ENCODE results near the gene C9orf152.

Gene C9orf152

DNA sequence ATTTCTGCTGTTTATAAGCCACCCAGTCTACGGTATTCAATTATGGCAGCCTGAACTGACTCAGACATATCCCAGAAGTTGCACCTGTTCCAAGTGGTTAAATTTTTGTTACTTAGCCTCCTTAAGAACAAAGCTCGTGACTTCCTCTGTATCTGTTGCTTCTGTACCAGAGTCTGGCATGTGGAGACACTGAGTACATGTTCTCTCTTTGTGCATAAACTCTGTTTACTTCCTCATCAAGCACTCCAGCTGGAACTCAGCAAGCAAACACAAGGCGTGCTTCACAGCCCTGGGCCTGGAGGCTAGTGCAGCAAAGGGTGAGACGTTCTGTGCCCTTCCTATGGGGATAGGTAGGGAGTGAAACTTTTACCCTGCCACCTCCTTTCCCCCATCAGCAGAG lies 19.0 kb downstream of the C9orf152 start:
- ATAC-seq (ENCODE audit: insufficient read depth, low read depth) (peak; percentile 86), DNase-seq (peak; percentile 52)
- H3K27me3 ChIP-seq (ENCODE audit: insufficient read depth, low read length, poor library complexity): no peaks in the 10 kb centered on the region
- no peaks in the 10 kb centered on the region for H3K79me2 ChIP-seq (ENCODE audit: insufficient read depth, low read length)
- peak overlapping the region; percentile 84 for H2AFZ ChIP-seq (ENCODE audit: low read depth, low read length)
- peak overlapping the region in 1 of 2 experiments; percentile 35; a peak in 1 of 4 replicates for H3K4me3 ChIP-seq (ENCODE audit: low read depth in 1 of 2, low read length in 2 of 2)
- H4K20me1 ChIP-seq (ENCODE audit: insufficient read depth, low read length): no peaks in the 10 kb centered on the region
- H3K4me2 ChIP-seq (ENCODE audit: insufficient read depth, low read length): peak overlapping the region; percentile 46
- H3K27ac ChIP-seq (ENCODE audit: low read length): peak overlapping the region; percentile 99
- TF ChIP-seq, protein P1, sequence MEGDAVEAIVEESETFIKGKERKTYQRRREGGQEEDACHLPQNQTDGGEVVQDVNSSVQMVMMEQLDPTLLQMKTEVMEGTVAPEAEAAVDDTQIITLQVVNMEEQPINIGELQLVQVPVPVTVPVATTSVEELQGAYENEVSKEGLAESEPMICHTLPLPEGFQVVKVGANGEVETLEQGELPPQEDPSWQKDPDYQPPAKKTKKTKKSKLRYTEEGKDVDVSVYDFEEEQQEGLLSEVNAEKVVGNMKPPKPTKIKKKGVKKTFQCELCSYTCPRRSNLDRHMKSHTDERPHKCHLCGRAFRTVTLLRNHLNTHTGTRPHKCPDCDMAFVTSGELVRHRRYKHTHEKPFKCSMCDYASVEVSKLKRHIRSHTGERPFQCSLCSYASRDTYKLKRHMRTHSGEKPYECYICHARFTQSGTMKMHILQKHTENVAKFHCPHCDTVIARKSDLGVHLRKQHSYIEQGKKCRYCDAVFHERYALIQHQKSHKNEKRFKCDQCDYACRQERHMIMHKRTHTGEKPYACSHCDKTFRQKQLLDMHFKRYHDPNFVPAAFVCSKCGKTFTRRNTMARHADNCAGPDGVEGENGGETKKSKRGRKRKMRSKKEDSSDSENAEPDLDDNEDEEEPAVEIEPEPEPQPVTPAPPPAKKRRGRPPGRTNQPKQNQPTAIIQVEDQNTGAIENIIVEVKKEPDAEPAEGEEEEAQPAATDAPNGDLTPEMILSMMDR (IDR thresholded peaks at IDR 0.05; ENCODE audit: borderline replicate concordance, extremely low read depth, low read length, poor library complexity, severe bottlenecking): no peak
- no peak for TF ChIP-seq EZH2 (IDR thresholded peaks at IDR 0.05; ENCODE audit: borderline replicate concordance, low read depth, low read length, severe bottlenecking)
- peak overlapping the region; percentile 49 for H3K9ac ChIP-seq (ENCODE audit: low read depth, low read length)
- no peaks in the 10 kb centered on the region for H3K36me3 ChIP-seq (ENCODE audit: insufficient read depth, low read length)
- H3K9me3 ChIP-seq (ENCODE audit: insufficient read depth, low read length, severe bottlenecking): no peaks in the 10 kb centered on the region
- H3K4me1 ChIP-seq (ENCODE audit: insufficient read depth, low read length): peaks cover 57% of the 10 kb centered on the region

GRCh38 chr9:110188101-110188500 lies 19.9 kb downstream of the C9orf152 start:
- no peak overlapping the region for H3K4me3 ChIP-seq (ENCODE audit: low read depth in 1 of 2, low read length in 2 of 2)
- H3K27ac ChIP-seq (ENCODE audit: low read length): peak overlapping the region; percentile 99
- H3K4me1 ChIP-seq (ENCODE audit: insufficient read depth, low read length): peaks cover 51% of the 10 kb centered on the region
- H3K36me3 ChIP-seq (ENCODE audit: insufficient read depth, low read length): no peaks in the 10 kb centered on the region
- no peak for ATAC-seq (ENCODE audit: insufficient read depth, low read depth)
- no peaks in the 10 kb centered on the region for H3K9me3 ChIP-seq (ENCODE audit: insufficient read depth, low read length, severe bottlenecking)
- H2AFZ ChIP-seq (ENCODE audit: low read depth, low read length): no peak overlapping the region; the same call in 1 of the 2 replicates
- H3K27me3 ChIP-seq (ENCODE audit: insufficient read depth, low read length, poor library complexity): no peaks in the 10 kb centered on the region
- H3K79me2 ChIP-seq (ENCODE audit: insufficient read depth, low read length): no peaks in the 10 kb centered on the region
- H3K4me2 ChIP-seq (ENCODE audit: insufficient read depth, low read length): no peak overlapping the region
- H3K9ac ChIP-seq (ENCODE audit: low read depth, low read length): no peak overlapping the region
- no peak for TF ChIP-seq EZH2 (IDR thresholded peaks at IDR 0.05; ENCODE audit: borderline replicate concordance, low read depth, low read length, severe bottlenecking)
- TF ChIP-seq, protein P1 (IDR thresholded peaks at IDR 0.05; ENCODE audit: borderline replicate concordance, extremely low read depth, low read length, poor library complexity, severe bottlenecking): no peak
- no peak for DNase-seq
- H4K20me1 ChIP-seq (ENCODE audit: insufficient read depth, low read length): no peaks in the 10 kb centered on the region

- Histone ChIP-seq H2AFZ (ENCODE audit: low read depth, low read length) (no peak overlapping the region), H3K4me2 (ENCODE audit: insufficient read depth, low read length) (no peak overlapping the region), H3K27ac (ENCODE audit: low read length) (peak overlapping the region; percentile 99; the same call in 1 of the 2 replicates), H3K9ac (ENCODE audit: low read depth, low read length) (no peak overlapping the region), H3K4me1 (ENCODE audit: insufficient read depth, low read length) (peaks cover 50% of the 10 kb centered on the region), H3K27me3 (ENCODE audit: insufficient read depth, low read length, poor library complexity) (no peaks in the 10 kb centered on the region), H4K20me1 (ENCODE audit: insufficient read depth, low read length) (no peaks in the 10 kb centered on the region), H3K79me2 (ENCODE audit: insufficient read depth, low read length) (no peaks in the 10 kb centered on the region), H3K36me3 (ENCODE audit: insufficient read depth, low read length) (no peaks in the 10 kb centered on the region), H3K4me3 (ENCODE audit: low read depth in 1 of 2, low read length in 2 of 2) (no peak overlapping the region), H3K9me3 (ENCODE audit: insufficient read depth, low read length, severe bottlenecking) (no peaks in the 10 kb centered on the region)
- TF ChIP-seq, protein P1 (IDR thresholded peaks at IDR 0.05; ENCODE audit: borderline replicate concordance, extremely low read depth, low read length, poor library complexity, severe bottlenecking): no peak
- no peak for TF ChIP-seq EZH2 (IDR thresholded peaks at IDR 0.05; ENCODE audit: borderline replicate concordance, low read depth, low read length, severe bottlenecking)
- no peak for DNase-seq
- no peak for ATAC-seq (ENCODE audit: insufficient read depth, low read depth)
Observed at GRCh38 chr9:110187126-110187525, 20.8 kb downstream of the C9orf152 start.

DNA sequence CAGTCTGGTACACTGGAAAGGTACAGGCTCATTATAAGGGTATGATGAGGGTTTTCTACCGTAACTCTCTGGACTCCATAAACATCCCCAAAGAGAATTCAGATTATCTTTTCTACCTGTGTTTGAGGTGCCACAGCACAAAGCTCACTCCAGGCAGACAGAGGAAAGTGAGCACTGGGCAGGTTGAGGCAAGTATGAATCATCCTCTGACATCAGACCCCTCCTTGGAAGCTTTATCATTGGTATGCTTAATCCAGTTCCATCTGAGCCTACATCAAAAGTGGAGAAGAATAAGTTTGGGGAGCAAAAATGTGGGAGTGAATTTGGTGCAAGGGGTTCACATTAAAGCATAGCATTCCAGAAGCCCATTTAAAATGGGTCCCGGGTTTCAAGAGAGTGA lies 21.7 kb downstream of the C9orf152 start:
- Histone ChIP-seq H3K9me3 (ENCODE audit: insufficient read depth, low read length, severe bottlenecking) (peaks cover 4% of the 10 kb centered on the region), H3K36me3 (ENCODE audit: insufficient read depth, low read length) (no peaks in the 10 kb centered on the region), H3K4me3 (ENCODE audit: low read depth in 1 of 2, low read length in 2 of 2) (no peak overlapping the region), H2AFZ (ENCODE audit: low read depth, low read length) (no peak overlapping the region), H3K9ac (ENCODE audit: low read depth, low read length) (no peak overlapping the region), H3K79me2 (ENCODE audit: insufficient read depth, low read length) (no peaks in the 10 kb centered on the region), H3K4me2 (ENCODE audit: insufficient read depth, low read length) (no peak overlapping the region), H3K4me1 (ENCODE audit: insufficient read depth, low read length) (peaks cover 43% of the 10 kb centered on the region), H3K27ac (ENCODE audit: low read length) (no peak overlapping the region), H4K20me1 (ENCODE audit: insufficient read depth, low read length) (no peaks in the 10 kb centered on the region), H3K27me3 (ENCODE audit: insufficient read depth, low read length, poor library complexity) (no peaks in the 10 kb centered on the region)
- TF ChIP-seq EZH2 (IDR thresholded peaks at IDR 0.05; ENCODE audit: borderline replicate concordance, low read depth, low read length, severe bottlenecking): no peak
- TF ChIP-seq, protein P1 (IDR thresholded peaks at IDR 0.05; ENCODE audit: borderline replicate concordance, extremely low read depth, low read length, poor library complexity, severe bottlenecking): no peak
- ATAC-seq (ENCODE audit: insufficient read depth, low read depth) (no peak), DNase-seq (no peak)

Measured in DND-41 (cell line).